K562 (cell line): ENCODE data around the gene PRKCSH. TPM values are rescaled to one million over a fixed set of nuclear protein-coding genes. Genes with fewer than 3 reads are reported as not detected.

ENCODE experiments used
- CREB3L1 ChIP-seq: fragments of 450-650 bp; IDR thresholded peaks from 2 replicates; pipeline ENCODE4 v1.6.1; 2014; ENCODE audit warnings: low read depth, mild to moderate bottlenecking, moderate library complexity, borderline replicate concordance
- CREM ChIP-seq: IDR thresholded peaks from 2 replicates; pipeline ENCODE4 v1.6.1; 2014; ENCODE audit warnings: antibody characterized with exemption, low read depth
- ETV5 ChIP-seq: sonication (generic); formaldehyde crosslinking; IDR thresholded peaks from 2 replicates; pipeline ENCODE4 v1.4.0; 2020; ENCODE audit warnings: low read depth, mild to moderate bottlenecking, missing genetic modification reagents
- GMEB1 ChIP-seq: fragments of 250-450 bp; sonication (Bioruptor Pico); IDR thresholded peaks from 2 replicates; pipeline ENCODE4 v1.4.0; 2020; ENCODE audit warnings: mild to moderate bottlenecking
- HCFC1 ChIP-seq: IDR thresholded peaks from 2 replicates; pipeline ENCODE4 v1.6.1; 2012; ENCODE audit warnings: low read depth, low read length, improper control_type of control experiment
- JUN ChIP-seq, 2 experiments: sonication (generic) in 1 of 2; formaldehyde crosslinking in 1 of 2; IDR thresholded peaks; 2 replicates each; pipeline versions ENCODE4 v1.6.1 to v1.8.0; 2012 to 2022; ENCODE audit warnings: borderline replicate concordance in 2 of 2, mild to moderate bottlenecking in 2 of 2, improper control_type of control experiment in 1 of 2, low read depth in 1 of 2, low read length in 1 of 2, missing genetic modification reagents in 1 of 2
- MAZ ChIP-seq, 2 experiments: fragments of 450-650 bp in 1 of 2; sonication (generic) in 1 of 2; formaldehyde crosslinking; IDR thresholded peaks in 1 of 2; conservative IDR thresholded peaks in 1 of 2; 2 replicates each; pipeline versions ENCODE4 v1.4.0 to v1.5.0; 2020; ENCODE audit warnings: mild to moderate bottlenecking in 1 of 2, missing genetic modification reagents in 1 of 2
- NFIC ChIP-seq: fragments of 450-650 bp; IDR thresholded peaks from 2 replicates; pipeline ENCODE4 v1.6.1; 2017; ENCODE audit warnings: mild to moderate bottlenecking, inconsistent platforms
- PHF20 ChIP-seq: fragments of 450-650 bp; IDR thresholded peaks from 2 replicates; pipeline ENCODE4 v1.6.1; 2018; ENCODE audit not compliant: partially characterized antibody
- RBBP5 ChIP-seq: fragments of 200-600 bp; sonication (generic); IDR thresholded peaks from 2 replicates; pipeline ENCODE4 v1.6.1; 2012; ENCODE audit warnings: borderline replicate concordance, mild to moderate bottlenecking, low read length, control low read depth, inconsistent platforms; ENCODE audit not compliant: insufficient read depth, poor library complexity, severe bottlenecking
- RBM15 ChIP-seq: fragments of 200-400 bp; formaldehyde crosslinking; IDR thresholded peaks from 2 replicates; pipeline ENCODE4 v1.6.1; 2018; ENCODE audit warnings: mild to moderate bottlenecking, low read length, moderate library complexity; ENCODE audit not compliant: insufficient read depth
- RBM25 ChIP-seq: fragments of 200-400 bp; formaldehyde crosslinking; IDR thresholded peaks from 2 replicates; pipeline ENCODE4 v1.6.1; 2018; ENCODE audit warnings: low read length, low read depth, moderate library complexity; ENCODE audit not compliant: severe bottlenecking
- RCOR1 ChIP-seq, 2 experiments: IDR thresholded peaks; 2 replicates each; pipeline ENCODE4 v1.6.1; 2012; ENCODE audit warnings: low read depth in 2 of 2, low read length in 2 of 2, borderline replicate concordance in 1 of 2, improper control_type of control experiment in 1 of 2
- RFX1 ChIP-seq: fragments of 450-650 bp; IDR thresholded peaks from 2 replicates; pipeline ENCODE4 v1.6.1; 2016; ENCODE audit warnings: mild to moderate bottlenecking, moderate library complexity
- SIN3B ChIP-seq: fragments of 450-650 bp; IDR thresholded peaks from 2 replicates; pipeline ENCODE4 v1.6.1; 2017; ENCODE audit warnings: low read depth, mild to moderate bottlenecking, moderate library complexity
- SMARCA5 ChIP-seq: fragments of 450-650 bp; IDR thresholded peaks from 2 replicates; pipeline ENCODE4 v1.6.1; 2016
- SOX6 ChIP-seq: fragments of 450-650 bp; IDR thresholded peaks from 2 replicates; pipeline ENCODE4 v1.6.1; 2014; ENCODE audit warnings: mild to moderate bottlenecking
- SRSF1 ChIP-seq: fragments of 200-400 bp; formaldehyde crosslinking; IDR thresholded peaks from 2 replicates; pipeline ENCODE4 v1.6.1; 2017; ENCODE audit warnings: mild to moderate bottlenecking, low read depth, low read length, moderate library complexity
- ZBTB7A ChIP-seq: IDR thresholded peaks from 2 replicates; pipeline ENCODE4 v1.6.1; 2011; ENCODE audit warnings: low read depth, mild to moderate bottlenecking, low read length, moderate library complexity, borderline replicate concordance; ENCODE audit not compliant: control insufficient read depth
- ZNF184 ChIP-seq: sonication (generic); formaldehyde crosslinking; IDR thresholded peaks from 2 replicates; pipeline ENCODE4 v1.5.0; 2020; ENCODE audit warnings: missing genetic modification reagents
- ZNF232 ChIP-seq: sonication (generic); formaldehyde crosslinking; IDR thresholded peaks from 2 replicates; pipeline ENCODE4 v1.8.0; 2022; ENCODE audit warnings: mild to moderate bottlenecking, missing genetic modification reagents
- ZNF282 ChIP-seq: sonication (generic); formaldehyde crosslinking; IDR thresholded peaks from 2 replicates; pipeline ENCODE4 v1.8.1; 2023; ENCODE audit warnings: missing genetic modification reagents
- ZNF740 ChIP-seq, 3 experiments: fragments of 200-800 bp in 1 of 3; sonication (Bioruptor generic) in 1 of 3; sonication (generic) in 1 of 3; formaldehyde crosslinking in 1 of 3; IDR thresholded peaks; 2 replicates each; pipeline versions ENCODE4 v1.6.1 to v1.8.0; 2016 to 2022; ENCODE audit warnings: mild to moderate bottlenecking in 2 of 3, missing compliant biosample characterization in 2 of 3, missing genetic modification characterization in 2 of 3, missing genetic modification reagents in 1 of 3
- polyA plus RNA-seq, 8 experiments: library from polyadenylated mRNA; depleted of rRNA in 4 of 8; stranded (reverse) in 5 of 8; unstranded in 3 of 8; fragments of >200 nt; fragmentation: Nextera tagmentation in 2 of 8; fragmentation: Illumina TruSeq in 1 of 8; extraction: Ambion mirVana in 2 of 8; extraction: Trizol in 1 of 8; gene quantifications; 2 replicates each; pipeline versions ENCODE4 v1.2.1 to v1.2.3, GENCODE V29; 2011 to 2014; ENCODE audit warnings: inconsistent platforms in 1 of 8, missing spikeins in 1 of 8
- total RNA-seq, 7 experiments: library from RNA; depleted of rRNA in 6 of 7; stranded (reverse); fragments of >200 nt in 6 of 7; fragmentation: Illumina TruSeq in 2 of 7; extraction: Trizol in 2 of 7; gene quantifications; 2 replicates each; pipeline versions ENCODE4 v1.2.1 to v1.2.3, GENCODE V29; 2011 to 2021; ENCODE audit warnings: low replicate concordance in 1 of 7

Gene PRKCSH
- total and polyA plus RNA-seq, 9 of the 15 experiments (the other 6 are each of a cell fraction or from before 2014, with no cell fraction given): 2.3 to 297 (median 48.1) TPM

GRCh38 chr19:11479090-11479897 lies 43.9 kb downstream of the PRKCSH start (continued):
- TF ChIP-seq SRSF1 (no peak), CREM (peak; percentile 78), RCOR1 (IDR thresholded peaks at IDR 0.05; ENCODE audit: borderline replicate concordance in 1 of 2, low read depth in 2 of 2, low read length in 2 of 2) (peak in 1 of 2 experiments; percentile 83; a peak in 2 of 4 replicates), JUN (IDR thresholded peaks at IDR 0.05; ENCODE audit: borderline replicate concordance, low read depth, low read length) (peak; percentile 49; the same call in 1 of the 2 replicates), JUN (CRISPR knock-in tag; IDR thresholded peaks at IDR 0.05; ENCODE audit: borderline replicate concordance) (no peak), ZNF740 (CRISPR knock-in tag; IDR thresholded peaks at IDR 0.05) (peak; percentile 67; the same call in 1 of the 2 replicates), ZNF740 (tag; IDR thresholded peaks at IDR 0.05) (no peak), RBM15 (no peak), ZNF184 (CRISPR knock-in tag) (no peak), RBBP5 (no peak), HCFC1 (peak; percentile 38; the same call in 1 of the 2 replicates), RBM25 (peak; percentile 90), NFIC (no peak), PHF20 (peak; percentile 26), SIN3B (no peak), ZNF232 (CRISPR knock-in tag) (0 out of 2 replicates have a peak, but pooled peaks have one; percentile 58), ETV5 (CRISPR knock-in tag) (0 out of 2 replicates have a peak, but pooled peaks have one; percentile 19), SOX6 (0 out of 2 replicates have a peak, but pooled peaks have one; percentile 15), SMARCA5 (peak; percentile 82), ZNF282 (no peak), ZBTB7A (peak; percentile 77), RFX1 (no peak), MAZ (CRISPR knock-in tag; conservative IDR thresholded peaks at IDR 0.05 in 1 of 2, IDR thresholded peaks at IDR 0.05 in 1 of 2) (peak; percentile 98 to 99), GMEB1 (0 out of 2 replicates have a peak, but pooled peaks have one; percentile 24), CREB3L1 (no peak)
